IMR-90 (cell line): ENCODE data around the gene PBX3.

Source experiments
- CHD1 ChIP-seq: IDR thresholded peaks from 2 replicates; pipeline ENCODE4 v1.6.1; 2012; ENCODE audit warnings: low read depth, low read length, improper control_type of control experiment
- CTCF ChIP-seq: conservative IDR thresholded peaks from 2 replicates; pipeline ENCODE4 v1.5.1; 2012; ENCODE audit warnings: mild to moderate bottlenecking, low read depth, low read length, improper control_type of control experiment
- MAFK ChIP-seq: IDR thresholded peaks from 2 replicates; pipeline ENCODE4 v1.6.1; 2012; ENCODE audit warnings: low read depth, low read length, improper control_type of control experiment
- NFE2L2 ChIP-seq: fragments of 150-350 bp; IDR thresholded peaks from 2 replicates; pipeline ENCODE4 v1.6.1; 2016; ENCODE audit warnings: low read depth, mild to moderate bottlenecking, low read length
- POLR2A ChIP-seq: IDR thresholded peaks from 2 replicates; pipeline ENCODE4 v1.6.1; 2012; ENCODE audit warnings: mild to moderate bottlenecking, low read depth, low read length
- RAD21 ChIP-seq: IDR thresholded peaks from 2 replicates; pipeline ENCODE4 v1.6.1; 2012; ENCODE audit warnings: low read length, improper control_type of control experiment

GRCh38 chr9:125887172-125887571 lies 140.0 kb downstream of the PBX3 start:
- TF ChIP-seq CTCF, result no peak
- no peak for TF ChIP-seq RAD21
- no peak for TF ChIP-seq MAFK
- TF ChIP-seq CHD1, result no peak
- no peak for TF ChIP-seq POLR2A
- TF ChIP-seq NFE2L2, result no peak
